Measurements from ENCODE around the gene C6.

Gene C6

GRCh38 chr5:41122459-41122858, 90.9 kb downstream of the C6 start:
- Histone ChIP-seq H3K36me3 (ENCODE audit: insufficient read depth, low read length) (no peaks in the 10 kb centered on the region), H3K9me3 (ENCODE audit: control insufficient read depth, insufficient read depth, low read length) (no peaks in the 10 kb centered on the region), H3K4me1 (ENCODE audit: insufficient read depth, low read length) (no peaks in the 10 kb centered on the region), H3K9ac (ENCODE audit: low read depth, low read length) (no peak overlapping the region)

- Histone ChIP-seq H3K9me3 (ENCODE audit: control insufficient read depth, insufficient read depth, low read length) (no peaks in the 10 kb centered on the region), H3K36me3 (ENCODE audit: insufficient read depth, low read length) (no peaks in the 10 kb centered on the region), H3K4me1 (ENCODE audit: insufficient read depth, low read length) (no peaks in the 10 kb centered on the region), H3K9ac (ENCODE audit: low read depth, low read length) (no peak overlapping the region)
Measured at GRCh38 chr5:41120600-41120999, 92.7 kb downstream of the C6 start.

- H3K36me3 ChIP-seq (ENCODE audit: insufficient read depth, low read length), result no peaks in the 10 kb centered on the region
- H3K9ac ChIP-seq (ENCODE audit: low read depth, low read length), result no peak overlapping the region
- no peaks in the 10 kb centered on the region for H3K4me1 ChIP-seq (ENCODE audit: insufficient read depth, low read length)
- H3K9me3 ChIP-seq (ENCODE audit: control insufficient read depth, insufficient read depth, low read length), result no peaks in the 10 kb centered on the region
Measured at GRCh38 chr5:41118177-41118576, 95.2 kb downstream of the C6 start.

- Histone ChIP-seq H3K4me1 (ENCODE audit: insufficient read depth, low read length) (no peaks in the 10 kb centered on the region), H3K36me3 (ENCODE audit: insufficient read depth, low read length) (no peaks in the 10 kb centered on the region), H3K9me3 (ENCODE audit: control insufficient read depth, insufficient read depth, low read length) (no peaks in the 10 kb centered on the region), H3K9ac (ENCODE audit: low read depth, low read length) (no peak overlapping the region)
Measured at GRCh38 chr5:41115281-41115680, 98.1 kb downstream of the C6 start.

GRCh38 chr5:41112486-41113455, 100.6 kb downstream of the C6 start:
- Histone ChIP-seq H3K9me3 (ENCODE audit: control insufficient read depth, insufficient read depth, low read length) (no peaks in the 10 kb centered on the region), H3K36me3 (ENCODE audit: insufficient read depth, low read length) (no peaks in the 10 kb centered on the region)

GRCh38 chr5:41109186-41109585, 104.1 kb downstream of the C6 start:
- H3K36me3 ChIP-seq (ENCODE audit: insufficient read depth, low read length), result no peaks in the 10 kb centered on the region
- H3K9ac ChIP-seq (ENCODE audit: low read depth, low read length), result no peak overlapping the region
- H3K4me1 ChIP-seq (ENCODE audit: insufficient read depth, low read length), result no peaks in the 10 kb centered on the region
- H3K9me3 ChIP-seq (ENCODE audit: control insufficient read depth, insufficient read depth, low read length), result no peaks in the 10 kb centered on the region

More at GRCh38 chr5:41112486-41113455, 100.6 kb downstream of the C6 start:
- no peaks in the 10 kb centered on the region for H3K4me1 ChIP-seq (ENCODE audit: insufficient read depth, low read length)
- H3K9ac ChIP-seq (ENCODE audit: low read depth, low read length), result no peak overlapping the region

GRCh38 chr5:41102341-41102740, 111.0 kb downstream of the C6 start:
- H3K9ac ChIP-seq (ENCODE audit: low read depth, low read length), result no peak overlapping the region
- no peaks in the 10 kb centered on the region for H3K9me3 ChIP-seq (ENCODE audit: control insufficient read depth, insufficient read depth, low read length)
- H3K36me3 ChIP-seq (ENCODE audit: insufficient read depth, low read length), result no peaks in the 10 kb centered on the region
- H3K4me1 ChIP-seq (ENCODE audit: insufficient read depth, low read length), result no peaks in the 10 kb centered on the region

GRCh38 chr5:41097642-41098041, 115.7 kb downstream of the C6 start:
- Histone ChIP-seq H3K9ac (ENCODE audit: low read depth, low read length) (no peak overlapping the region), H3K9me3 (ENCODE audit: control insufficient read depth, insufficient read depth, low read length) (no peaks in the 10 kb centered on the region), H3K36me3 (ENCODE audit: insufficient read depth, low read length) (no peaks in the 10 kb centered on the region), H3K4me1 (ENCODE audit: insufficient read depth, low read length) (no peaks in the 10 kb centered on the region)

GRCh38 chr5:41095324-41096101, 117.8 kb downstream of the C6 start:
- H3K9me3 ChIP-seq (ENCODE audit: control insufficient read depth, insufficient read depth, low read length), result no peaks in the 10 kb centered on the region
- H3K36me3 ChIP-seq (ENCODE audit: insufficient read depth, low read length), result no peaks in the 10 kb centered on the region
- H3K9ac ChIP-seq (ENCODE audit: low read depth, low read length), result no peak overlapping the region
- H3K4me1 ChIP-seq (ENCODE audit: insufficient read depth, low read length), result no peaks in the 10 kb centered on the region

GRCh38 chr5:41094871-41095270, 118.5 kb downstream of the C6 start:
- Histone ChIP-seq H3K36me3 (ENCODE audit: insufficient read depth, low read length) (no peaks in the 10 kb centered on the region), H3K9ac (ENCODE audit: low read depth, low read length) (no peak overlapping the region), H3K9me3 (ENCODE audit: control insufficient read depth, insufficient read depth, low read length) (no peaks in the 10 kb centered on the region), H3K4me1 (ENCODE audit: insufficient read depth, low read length) (no peaks in the 10 kb centered on the region)

- H3K9me3 ChIP-seq (ENCODE audit: control insufficient read depth, insufficient read depth, low read length), result no peaks in the 10 kb centered on the region
- no peaks in the 10 kb centered on the region for H3K4me1 ChIP-seq (ENCODE audit: insufficient read depth, low read length)
- H3K9ac ChIP-seq (ENCODE audit: low read depth, low read length), result no peak overlapping the region
- no peaks in the 10 kb centered on the region for H3K36me3 ChIP-seq (ENCODE audit: insufficient read depth, low read length)
Measured at GRCh38 chr5:41093803-41094202, 119.5 kb downstream of the C6 start.
